Right lobe of liver (tissue), 4 donors: ENCODE measurements around the gene PRRT1.

Experiments used
- CTCF ChIP-seq, 4 donors: fragments of 200-600 bp in 3 of 4; fragments of 450-650 bp in 1 of 4; IDR thresholded peaks; one replicate each; pipeline versions ENCODE4 v1.5.1 to v1.8.0; 2016 to 2022; ENCODE audit warnings: antibody characterized with exemption in 4 of 4, mild to moderate bottlenecking in 2 of 4
- POLR2A ChIP-seq: fragments of 450-650 bp; IDR thresholded peaks from one replicate; pipeline ENCODE4 v1.6.1; 2017; ENCODE audit warnings: antibody characterized with exemption, mild to moderate bottlenecking
- donor health status: DM: no; HTN: no; CAD: no.
- donor health status: DM: no; HTN: no; CAD: no.
- donor health status: DM: no; HTN: yes; CAD: no.

DNA sequence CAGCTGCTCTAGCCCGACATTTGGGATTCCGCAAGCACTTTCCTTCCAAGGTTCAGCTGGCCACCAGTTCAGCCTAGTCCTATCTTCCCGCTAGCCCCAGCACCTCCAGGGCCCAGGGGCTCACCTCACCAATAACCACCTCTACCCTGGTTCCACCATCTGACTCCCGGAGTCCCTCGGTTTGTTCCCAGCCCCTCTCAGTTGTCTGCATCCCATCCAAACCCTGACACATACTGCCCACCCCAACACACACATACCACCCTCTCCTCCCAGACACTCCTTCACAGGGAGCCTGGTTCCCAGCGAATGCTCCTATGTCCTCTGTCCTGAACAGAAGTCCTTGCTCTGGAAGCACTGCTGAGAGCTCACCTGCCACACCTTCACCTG, 43.0 kb downstream of the PRRT1 start:
- TF ChIP-seq CTCF (IDR thresholded peaks at IDR 0.05) (no peak), POLR2A (no peak)
